ENCODE results near the gene PIP4K2C.
"Not testable (repeated sequence)": the region's sequence is repeated elsewhere in the genome, so short reads cannot be mapped to it uniquely, and the experiment has no call there.

Gene PIP4K2C

DNA sequence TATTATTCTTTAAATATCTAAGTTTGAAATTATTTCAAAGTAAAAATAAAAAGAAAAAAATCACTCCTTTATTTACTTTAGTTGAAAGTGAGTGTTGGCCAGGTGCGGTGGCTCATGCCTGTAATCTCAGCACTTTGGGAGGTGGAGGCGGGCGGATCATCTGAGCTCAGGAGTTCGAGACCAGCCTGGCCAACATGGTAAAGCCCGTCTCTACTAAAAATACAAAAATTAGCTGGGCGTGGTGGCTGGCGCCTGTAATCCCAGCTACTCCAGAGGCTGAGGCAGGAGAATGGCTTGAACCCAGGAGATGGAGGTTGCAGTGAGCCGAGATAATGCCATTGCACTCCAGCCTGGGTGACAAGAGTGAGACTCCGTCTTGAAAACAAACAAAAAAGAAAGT is 45.7 kb downstream of the PIP4K2C start:
- not testable (repeated sequence) for DNase-seq (ENCODE audit: low spot score)

DNA sequence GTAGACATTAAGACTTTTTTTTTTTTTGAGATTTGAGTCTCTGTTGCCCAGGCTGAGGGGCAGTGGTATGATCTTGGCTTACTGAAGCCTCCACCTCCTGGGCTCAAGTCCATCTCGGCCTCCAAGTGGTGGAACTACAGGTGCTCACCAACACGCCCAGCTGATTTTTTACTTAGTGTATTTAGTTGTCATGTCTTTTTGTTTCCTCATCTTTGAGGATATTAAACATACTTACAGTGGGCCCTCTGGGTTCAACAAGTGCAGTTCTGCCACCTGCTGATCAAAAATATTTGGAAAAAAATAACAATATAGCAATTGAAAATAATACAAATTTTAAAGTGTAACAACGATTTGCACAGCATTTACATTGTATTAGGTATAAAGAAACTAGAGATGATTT is 46.4 kb downstream of the PIP4K2C start:
- no peak for DNase-seq (ENCODE audit: low spot score)

DNA sequence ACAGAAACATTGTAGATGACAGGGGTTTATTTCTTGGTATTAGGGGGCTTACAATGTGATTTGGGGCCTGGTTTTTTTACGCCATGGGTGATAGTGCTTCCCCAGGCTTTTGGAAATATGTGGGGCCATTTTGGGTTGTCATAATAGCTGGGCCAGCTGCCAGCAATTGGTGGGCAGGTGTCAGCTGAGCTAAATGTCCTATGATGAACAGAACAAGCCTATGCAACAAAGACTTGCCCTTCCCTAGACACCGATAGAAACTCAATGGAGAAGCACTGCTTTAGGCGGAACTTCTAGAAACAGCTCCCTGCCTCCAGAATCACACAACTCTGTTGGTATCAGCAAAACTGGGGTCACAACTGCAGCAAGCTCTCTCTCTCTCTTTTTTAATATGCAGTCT is 47.1 kb downstream of the PIP4K2C start:
- no peak for DNase-seq (ENCODE audit: low spot score)

DNA sequence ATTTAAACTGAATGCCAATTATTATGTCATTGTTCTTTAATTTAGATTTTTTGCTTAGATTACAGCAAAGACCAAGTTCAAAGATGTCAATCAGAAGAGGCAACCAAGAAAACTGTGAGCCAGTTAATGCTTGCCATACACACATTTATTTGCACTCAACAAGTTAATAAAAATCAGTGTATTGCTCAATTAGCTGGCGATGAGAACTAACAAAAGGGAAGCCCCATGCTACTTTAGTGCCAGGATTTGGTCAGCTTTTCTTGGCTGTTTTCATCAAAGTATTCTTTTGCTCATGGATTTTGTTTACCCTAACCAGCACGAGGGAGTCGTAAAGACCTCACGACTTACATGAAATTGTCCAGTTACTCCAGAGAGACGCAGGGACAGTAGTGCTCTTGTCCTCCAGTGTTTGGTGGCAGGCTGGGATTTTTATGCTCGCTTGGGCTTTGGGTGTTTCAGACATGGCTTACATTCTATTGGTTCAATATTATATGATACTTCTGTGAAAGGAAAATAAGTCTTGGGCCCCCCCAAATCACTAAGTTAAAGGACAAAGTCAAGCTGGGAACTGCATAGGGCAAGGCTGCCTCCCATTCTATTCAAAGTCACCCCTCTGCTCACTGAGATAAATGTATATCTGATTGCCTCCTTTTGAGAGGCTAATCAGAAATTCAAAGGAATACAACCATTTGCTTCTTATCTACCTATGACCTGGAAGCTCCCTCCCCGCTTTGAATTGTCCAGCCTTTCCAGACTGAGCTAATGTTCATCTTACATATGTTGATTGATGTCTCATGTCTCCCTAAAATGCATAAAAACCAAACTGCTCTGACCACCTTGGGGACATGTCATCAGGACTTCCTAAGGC is 49.4 kb downstream of the PIP4K2C start:
- no peak for DNase-seq (ENCODE audit: low spot score)

DNA sequence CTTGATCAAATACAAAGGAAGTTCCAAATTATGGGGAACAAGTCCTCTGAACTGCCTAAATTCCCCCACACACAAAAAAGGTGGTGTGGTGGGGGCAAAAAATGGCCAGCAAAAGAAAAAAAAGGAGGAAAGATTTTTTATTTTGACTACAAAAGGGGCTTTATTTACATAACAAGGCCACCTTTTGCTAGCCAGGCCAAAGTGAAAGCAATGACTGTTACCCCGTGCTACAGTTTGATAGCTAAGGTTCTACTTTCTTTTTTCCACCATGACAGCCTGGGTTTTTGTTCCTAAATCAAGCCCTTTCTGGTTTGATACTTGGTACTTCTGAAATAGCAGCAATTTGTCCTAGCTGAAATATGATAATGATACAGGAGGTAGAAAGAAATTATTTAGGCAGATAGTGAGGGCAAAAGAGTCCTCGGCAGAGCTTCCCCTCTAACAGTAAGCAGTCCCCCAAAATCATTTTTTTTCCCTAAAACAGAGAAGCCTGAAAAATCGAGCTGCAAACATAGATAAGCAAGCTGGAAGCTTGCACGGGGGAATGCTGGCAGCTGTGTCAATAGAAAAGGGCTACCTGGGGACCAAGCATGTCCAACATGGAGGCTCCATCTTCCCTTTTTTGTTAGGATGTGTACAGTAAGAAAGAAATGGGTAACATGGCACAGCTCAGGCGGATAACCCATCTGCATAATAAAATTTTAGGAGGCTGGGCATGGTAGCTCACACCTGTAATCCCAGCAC is 50.9 kb downstream of the PIP4K2C start:
- no peak for DNase-seq (ENCODE audit: low spot score)

DNA sequence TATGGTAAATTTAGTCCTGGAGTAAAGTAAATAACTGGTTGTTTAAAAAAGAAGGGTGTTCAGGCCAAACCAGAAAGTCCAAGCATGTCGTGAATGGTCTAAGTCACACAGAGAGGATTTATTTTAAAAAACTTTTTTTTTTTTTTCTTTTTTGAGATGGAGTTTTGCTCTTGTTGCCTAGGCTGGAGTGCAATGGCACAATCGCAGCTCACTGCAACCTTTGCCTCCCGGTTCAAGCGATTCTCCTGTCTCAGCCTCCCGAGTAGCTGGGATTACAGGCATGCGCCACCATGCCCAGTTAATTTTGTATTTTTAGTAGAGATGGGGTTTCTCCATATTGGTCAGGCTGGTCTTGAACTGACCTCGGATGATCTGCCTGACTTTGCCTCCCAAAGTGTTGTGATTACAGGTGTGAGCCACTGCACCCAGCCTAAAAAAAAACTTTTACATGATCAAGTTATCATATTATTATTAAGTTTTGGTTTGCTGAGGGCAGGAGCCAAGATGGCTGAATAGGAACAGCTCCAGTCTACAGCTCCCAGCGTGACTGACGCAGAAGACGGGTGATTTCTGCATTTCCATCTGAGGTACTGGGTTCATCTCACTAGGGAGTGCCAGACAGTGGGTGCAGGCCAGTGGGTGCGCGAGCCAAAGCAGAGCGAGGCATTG is 55.1 kb downstream of the PIP4K2C start:
- not testable (repeated sequence) for DNase-seq (ENCODE audit: low spot score)

DNA sequence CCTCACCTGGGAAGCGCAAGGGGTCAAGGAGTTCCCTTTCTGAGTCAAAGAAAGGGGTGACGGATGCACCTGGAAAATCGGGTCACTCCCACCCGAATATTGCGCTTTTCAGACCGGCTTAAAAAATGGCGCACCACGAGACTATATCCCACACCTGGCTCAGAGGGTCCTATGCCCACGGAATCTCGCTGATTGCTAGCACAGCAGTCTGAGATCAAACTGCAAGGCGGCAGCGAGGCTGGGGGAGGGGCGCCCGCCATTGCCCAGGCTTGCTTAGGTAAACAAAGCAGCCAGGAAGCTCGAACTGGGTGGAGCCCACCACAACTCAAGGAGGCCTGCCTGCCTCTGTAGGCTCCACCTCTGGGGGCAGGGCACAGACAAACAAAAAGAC is 55.7 kb downstream of the PIP4K2C start:
- DNase-seq (ENCODE audit: low spot score) = not testable (repeated sequence)

All from Ammon's horn (tissue), 1 donor.